HUDEP-2 (cell line): ENCODE data around the gene TBC1D5.
"Not testable (repeated sequence)": the region's sequence is repeated elsewhere in the genome, so short reads cannot be mapped to it uniquely, and the experiment has no call there.

Source experiments
- DNase-seq, 76 experiments: peaks; one replicate each; lab custom pipeline; 2025; ENCODE audit not compliant: unreplicated experiment in 76 of 76; lab: John Stamatoyannopoulos, UW

TBC1D5 gene, protein sequence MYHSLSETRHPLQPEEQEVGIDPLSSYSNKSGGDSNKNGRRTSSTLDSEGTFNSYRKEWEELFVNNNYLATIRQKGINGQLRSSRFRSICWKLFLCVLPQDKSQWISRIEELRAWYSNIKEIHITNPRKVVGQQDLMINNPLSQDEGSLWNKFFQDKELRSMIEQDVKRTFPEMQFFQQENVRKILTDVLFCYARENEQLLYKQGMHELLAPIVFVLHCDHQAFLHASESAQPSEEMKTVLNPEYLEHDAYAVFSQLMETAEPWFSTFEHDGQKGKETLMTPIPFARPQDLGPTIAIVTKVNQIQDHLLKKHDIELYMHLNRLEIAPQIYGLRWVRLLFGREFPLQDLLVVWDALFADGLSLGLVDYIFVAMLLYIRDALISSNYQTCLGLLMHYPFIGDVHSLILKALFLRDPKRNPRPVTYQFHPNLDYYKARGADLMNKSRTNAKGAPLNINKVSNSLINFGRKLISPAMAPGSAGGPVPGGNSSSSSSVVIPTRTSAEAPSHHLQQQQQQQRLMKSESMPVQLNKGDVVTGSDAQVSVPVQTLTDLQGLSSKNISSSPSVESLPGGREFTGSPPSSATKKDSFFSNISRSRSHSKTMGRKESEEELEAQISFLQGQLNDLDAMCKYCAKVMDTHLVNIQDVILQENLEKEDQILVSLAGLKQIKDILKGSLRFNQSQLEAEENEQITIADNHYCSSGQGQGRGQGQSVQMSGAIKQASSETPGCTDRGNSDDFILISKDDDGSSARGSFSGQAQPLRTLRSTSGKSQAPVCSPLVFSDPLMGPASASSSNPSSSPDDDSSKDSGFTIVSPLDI

DNA sequence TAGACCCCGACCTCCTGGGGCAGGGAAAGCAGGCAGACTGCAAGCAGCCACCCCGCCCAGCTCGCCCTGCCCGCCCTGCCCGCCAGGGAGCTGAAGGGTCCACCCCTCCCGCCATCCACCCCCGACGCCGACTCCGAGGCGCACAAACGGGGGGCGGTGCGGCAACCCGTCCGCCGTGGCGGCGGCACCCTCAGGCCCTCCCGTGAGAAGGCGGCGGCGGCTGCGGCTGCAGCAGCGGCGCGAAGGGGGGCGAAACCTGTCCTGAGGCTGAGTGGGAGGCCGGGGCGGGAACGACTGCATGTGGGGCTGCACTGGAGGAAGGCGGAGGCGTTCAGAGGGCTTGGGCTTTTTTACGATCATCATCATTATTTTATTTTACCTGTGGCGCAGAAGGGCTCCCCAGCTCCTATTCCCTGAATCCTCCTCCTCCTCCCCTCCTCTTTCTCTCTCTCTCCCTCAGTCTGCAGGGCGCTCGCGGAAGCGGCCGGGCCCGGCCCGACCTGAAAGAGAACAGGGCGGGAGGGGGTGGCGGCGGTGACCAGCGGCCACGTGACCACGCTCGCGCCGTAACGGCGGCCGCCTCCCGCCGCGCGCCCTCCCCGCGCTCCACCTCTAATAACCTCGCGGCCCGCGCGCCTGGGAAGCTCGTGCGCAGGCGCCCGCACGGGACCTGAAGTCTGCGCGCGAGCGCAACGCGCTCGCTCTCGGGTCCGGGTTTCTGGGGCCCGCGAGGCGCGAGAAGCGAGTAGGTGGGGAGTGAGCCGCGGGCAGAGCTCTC is at the start of gene TBC1D5:
Gene TBC1D5, minus strand, starts transcription at position 530 of the 778 bp plus-strand sequence. CDS start 234,061 bp downstream, outside the sequence.
- peak; percentile 32 to 98 (median 93) for DNase-seq

GRCh38 chr3:17783426-17783825 is 41.0 kb upstream of the TBC1D5 start:
- no peak for DNase-seq

DNA sequence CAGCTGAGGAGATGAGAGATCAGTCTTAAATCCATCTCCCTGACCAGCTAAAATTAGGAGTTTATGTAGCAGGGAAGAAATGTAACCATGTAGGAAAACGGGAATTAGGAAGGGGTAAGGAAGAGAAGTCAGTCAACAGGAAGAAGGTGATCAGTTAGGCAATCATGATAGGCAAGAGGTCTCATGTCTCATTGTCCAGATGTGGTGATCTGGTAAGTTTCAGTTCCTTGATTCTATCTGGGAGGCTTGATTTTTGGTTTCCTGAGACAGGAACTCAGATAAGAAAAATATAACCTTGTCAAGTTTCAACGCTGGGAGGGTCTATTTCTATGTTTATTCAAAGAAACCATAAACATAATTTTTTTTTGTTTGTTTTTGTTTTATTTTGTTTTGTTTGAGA is 40.3 kb upstream of the TBC1D5 start:
- DNase-seq, result no peak

DNA sequence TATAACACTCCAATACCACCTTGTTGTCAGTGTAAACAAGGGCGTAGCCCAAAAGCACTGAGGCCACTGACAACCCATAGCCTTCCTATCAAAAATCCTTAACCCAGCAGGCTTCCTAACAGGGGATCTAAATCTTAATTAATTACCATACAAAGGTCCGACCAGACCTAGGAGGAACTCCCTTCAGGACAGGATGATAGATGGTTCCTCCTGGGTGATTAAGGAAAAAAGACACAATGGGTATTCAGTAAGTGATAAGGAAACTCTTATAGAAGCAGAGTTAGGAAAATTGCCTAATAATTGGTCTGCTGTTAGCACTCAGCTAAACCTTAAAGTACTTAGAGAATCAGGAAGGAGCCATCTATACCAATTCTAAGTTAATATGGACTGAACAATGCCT is 37.9 kb upstream of the TBC1D5 start:
- not testable (repeated sequence) for DNase-seq

GRCh38 chr3:17779304-17780250 is 37.1 kb upstream of the TBC1D5 start:
- DNase-seq, result peak in 7 of 76 experiments; percentile 0 to 26 (median 12)

- not testable (repeated sequence) for DNase-seq
These were observed 34.9 kb upstream of the TBC1D5 start for GRCh38 chr3:17777326-17777725.

DNA sequence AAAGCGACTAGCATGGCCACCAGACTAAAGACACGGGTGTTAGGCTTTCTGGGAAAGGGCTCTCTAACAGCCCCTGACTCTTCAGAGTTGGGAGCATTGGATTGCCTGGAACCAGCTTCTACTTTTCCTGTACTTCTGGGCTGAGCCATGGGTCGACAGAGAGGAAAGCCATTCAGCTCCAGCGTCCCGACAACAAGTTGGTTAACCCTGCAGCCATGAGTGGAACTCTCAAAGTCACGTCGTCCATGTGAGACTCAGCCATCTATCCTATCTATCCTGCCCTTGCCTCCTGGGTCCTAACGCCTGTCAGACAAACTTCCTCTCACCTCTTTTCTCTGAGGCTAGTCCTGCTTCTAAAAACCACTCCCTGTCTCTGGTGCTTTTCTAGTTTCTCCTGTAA is 32.6 kb upstream of the TBC1D5 start:
- no peak for DNase-seq

DNA sequence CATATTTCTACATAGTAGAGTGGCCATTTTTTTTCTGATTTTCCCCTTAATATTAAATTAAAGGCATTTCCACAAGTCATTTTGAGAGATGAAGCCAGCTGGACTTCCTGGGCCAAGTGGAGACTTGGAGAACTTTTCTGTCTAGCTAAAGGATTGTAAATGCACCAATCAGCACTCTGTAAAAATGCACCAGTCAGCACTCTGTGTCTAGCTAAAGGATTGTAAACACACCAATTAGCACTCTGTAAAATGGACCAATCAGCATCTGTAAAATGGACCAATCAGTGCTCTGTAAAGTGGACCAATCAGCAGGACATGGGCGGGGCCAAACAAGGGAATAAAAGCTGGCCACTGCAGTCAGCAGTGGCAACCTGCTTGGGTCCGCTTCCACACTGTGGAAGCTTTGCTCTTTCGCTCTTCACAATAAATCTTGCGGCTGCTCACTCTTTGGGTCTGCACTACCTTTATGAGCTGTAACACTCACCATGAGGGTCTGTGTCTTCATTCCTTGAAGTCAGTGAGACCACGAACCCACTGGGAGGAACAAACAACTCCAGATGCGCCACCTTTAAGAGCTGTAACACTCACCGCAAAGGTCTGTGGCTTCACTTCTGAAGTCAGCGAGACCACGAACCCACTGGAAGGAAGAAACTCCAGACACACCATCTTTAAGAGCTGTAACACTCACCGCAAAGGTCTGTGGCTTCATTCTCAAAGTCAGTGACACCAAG is 31.9 kb upstream of the TBC1D5 start:
- DNase-seq, result not testable (repeated sequence)

DNA sequence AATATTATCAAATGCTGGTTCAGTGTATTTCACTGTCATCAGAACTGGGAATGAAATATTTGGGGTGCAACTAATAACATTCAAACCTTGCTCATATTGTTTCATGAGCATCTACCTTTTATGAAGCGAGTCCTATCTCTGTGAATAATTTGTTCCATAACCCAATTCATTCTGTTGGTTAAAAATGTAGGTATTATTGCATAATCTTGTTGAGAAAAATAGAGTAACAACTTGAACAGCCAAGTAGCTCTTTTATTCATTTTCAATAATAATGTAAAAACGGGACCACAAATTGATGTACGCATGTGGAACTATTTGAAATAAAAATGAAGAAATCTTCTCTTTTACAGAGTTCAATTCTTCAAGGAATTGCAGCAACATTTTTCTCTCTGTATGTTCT is 30.1 kb upstream of the TBC1D5 start:
- DNase-seq, result no peak

GRCh38 chr3:17771177-17772017 is 29.0 kb upstream of the TBC1D5 start:
- peak in 36 of 76 experiments; percentile 8 to 70 (median 48) for DNase-seq

GRCh38 chr3:17770682-17771081 is 28.3 kb upstream of the TBC1D5 start:
- DNase-seq, result no peak

DNA sequence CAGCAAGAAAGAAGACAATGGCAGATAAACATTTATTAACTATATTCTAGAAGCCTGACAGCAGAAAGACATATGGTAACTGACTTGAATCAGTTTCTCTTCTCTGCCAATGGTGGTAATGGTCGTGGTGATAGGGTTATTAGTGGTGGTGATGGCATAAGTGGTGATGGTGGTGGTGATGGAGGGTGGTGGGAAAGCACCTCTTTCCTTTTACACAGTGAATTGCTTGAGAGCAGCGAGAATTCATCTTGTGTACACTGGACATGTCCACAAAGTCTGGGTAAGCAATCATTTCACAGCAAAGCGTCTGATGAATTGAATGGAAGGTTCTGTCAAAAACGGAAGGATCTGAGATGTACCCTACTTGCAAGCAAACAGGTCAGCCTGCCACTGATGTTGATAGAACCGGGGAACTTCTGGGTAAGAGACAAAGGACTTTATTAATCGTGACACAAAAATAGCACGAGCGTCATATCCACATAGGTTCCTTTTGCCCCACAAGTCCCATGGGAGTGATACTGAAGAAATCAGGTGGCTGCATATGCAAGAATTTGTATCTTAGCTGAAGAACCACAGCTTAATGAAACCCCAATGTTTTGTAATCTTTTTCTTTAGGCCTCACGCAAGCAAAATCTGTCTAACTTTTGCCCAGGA is 23.5 kb upstream of the TBC1D5 start:
- DNase-seq, result no peak

- DNase-seq, result no peak
These were observed 19.1 kb upstream of the TBC1D5 start for GRCh38 chr3:17761563-17761962.

GRCh38 chr3:17759901-17760300 is 17.5 kb upstream of the TBC1D5 start:
- no peak for DNase-seq

GRCh38 chr3:17755836-17756235 is 13.4 kb upstream of the TBC1D5 start:
- no peak for DNase-seq

DNA sequence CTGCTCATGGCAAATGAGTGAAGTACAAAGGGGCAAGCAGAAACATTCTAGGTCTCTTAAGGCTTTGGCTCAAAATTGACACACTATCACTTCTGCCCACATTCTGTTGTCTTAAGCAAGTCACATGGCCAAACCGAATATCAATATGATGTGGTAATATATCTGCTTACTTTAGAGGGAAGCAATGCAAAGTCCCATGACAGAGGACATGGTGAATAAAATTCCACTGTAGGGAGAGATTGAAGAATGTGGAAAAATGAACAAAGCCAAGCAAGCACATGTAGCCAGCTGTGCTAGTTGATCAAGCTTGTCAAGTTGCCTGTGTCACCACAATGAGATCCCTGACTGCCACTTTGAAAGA is 11.2 kb upstream of the TBC1D5 start:
- DNase-seq, result no peak

GRCh38 chr3:17752876-17753631 is 10.6 kb upstream of the TBC1D5 start:
- peak in 1 of 76 experiments; percentile 1 for DNase-seq
